ENCODE data around the gene PRR33. TPM values are rescaled to one million over a fixed set of nuclear protein-coding genes. Genes with fewer than 3 reads are reported as not detected.
A peak's percentile ranks its signal among the peaks of the same experiment; 100 is the strongest.
"Not testable (repeated sequence)": the region's sequence is repeated elsewhere in the genome, so short reads cannot be mapped to it uniquely, and the experiment has no call there.

Gene PRR33
- polyA plus RNA-seq, 1 donor = 0.08 TPM

DNA sequence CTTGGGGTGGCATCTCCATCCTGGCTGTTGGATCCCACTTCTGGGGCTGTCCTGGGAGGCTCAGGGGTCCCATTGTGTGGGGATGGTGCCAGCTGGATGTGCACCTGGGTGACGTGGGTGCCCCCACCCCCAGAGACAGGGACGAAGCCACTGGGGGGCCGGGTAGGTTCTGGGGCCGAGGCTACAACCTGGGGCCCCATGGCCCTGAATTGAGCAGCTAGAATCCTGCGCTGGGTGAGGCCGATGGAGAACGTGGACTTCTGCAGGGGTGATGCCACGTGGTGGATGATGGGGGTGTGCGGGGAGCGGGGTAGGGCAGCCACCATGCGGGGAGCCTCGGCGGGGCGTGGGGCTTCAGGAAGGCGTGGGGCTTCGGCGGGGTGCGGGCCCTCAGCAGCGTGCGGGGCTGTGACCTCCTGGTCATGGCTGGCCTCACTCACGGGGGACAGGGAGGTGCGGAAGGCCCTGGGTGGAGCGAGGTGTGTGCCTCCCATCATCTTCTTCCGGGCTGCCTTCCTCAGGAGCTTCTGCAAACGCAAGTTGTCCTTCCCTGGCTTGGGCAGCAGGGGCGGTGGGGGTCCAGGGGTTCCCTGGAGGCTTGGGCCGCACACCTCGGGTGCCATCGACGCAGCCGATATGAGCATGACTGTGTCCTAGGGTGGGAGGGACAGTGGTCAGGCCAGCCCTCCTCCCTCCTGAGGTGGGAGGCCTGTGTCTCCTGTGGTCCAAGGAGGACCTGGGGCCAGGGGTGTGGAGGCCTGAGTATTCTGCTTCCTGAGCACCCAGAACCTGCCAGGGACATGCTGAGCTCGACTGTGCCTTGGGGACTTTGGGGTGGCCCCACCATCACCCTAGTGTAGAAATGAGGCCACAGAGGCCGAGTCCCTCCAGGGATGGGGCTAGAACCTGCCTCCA lies 1.5 kb downstream of the PRR33 start:
- no peak for DNase-seq

GRCh38 chr11:1889224-1889930 lies 2.3 kb downstream of the PRR33 start:
- no peak for DNase-seq

DNA sequence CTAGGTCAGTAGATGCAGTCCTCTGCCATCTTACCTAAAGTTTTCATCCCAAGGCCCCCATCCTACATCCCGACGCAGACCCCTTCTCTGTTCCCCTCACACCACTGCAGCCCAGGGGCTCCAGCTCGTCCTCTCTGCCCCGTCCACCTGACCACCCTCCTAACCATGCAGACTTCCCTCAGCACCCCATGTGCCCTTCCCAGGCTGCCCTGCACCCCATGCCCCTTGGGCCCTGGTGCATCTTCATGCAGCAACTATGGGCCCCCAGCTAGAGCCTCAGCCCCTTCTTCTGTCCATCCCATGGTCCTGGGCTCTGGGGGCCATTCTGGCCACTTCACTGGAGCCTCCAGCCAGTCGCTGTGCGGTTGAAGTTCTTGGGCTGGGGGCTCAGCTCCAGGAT lies 2.9 kb downstream of the PRR33 start:
- no peak for DNase-seq

DNA sequence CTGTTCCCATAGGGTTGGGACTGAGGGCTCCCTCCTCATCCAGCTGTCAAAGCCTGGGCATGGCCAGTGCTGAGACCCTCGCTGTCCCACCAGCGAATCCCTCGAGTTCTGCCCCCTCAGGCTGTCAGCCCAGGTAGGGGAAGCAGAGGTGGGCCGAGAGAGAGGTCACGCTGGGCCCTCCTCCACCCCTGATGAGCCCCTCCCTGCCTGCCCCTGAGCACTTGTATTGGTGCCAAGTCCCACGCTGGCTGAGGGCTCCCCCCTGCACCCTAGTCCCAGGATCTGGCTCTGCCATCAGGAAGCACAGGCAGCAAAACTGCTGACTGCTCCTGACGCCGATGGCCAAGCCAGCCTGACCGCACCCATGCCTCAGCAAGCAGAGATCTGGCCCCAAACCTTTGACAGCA lies 3.3 kb downstream of the PRR33 start:
- DNase-seq = no peak

DNA sequence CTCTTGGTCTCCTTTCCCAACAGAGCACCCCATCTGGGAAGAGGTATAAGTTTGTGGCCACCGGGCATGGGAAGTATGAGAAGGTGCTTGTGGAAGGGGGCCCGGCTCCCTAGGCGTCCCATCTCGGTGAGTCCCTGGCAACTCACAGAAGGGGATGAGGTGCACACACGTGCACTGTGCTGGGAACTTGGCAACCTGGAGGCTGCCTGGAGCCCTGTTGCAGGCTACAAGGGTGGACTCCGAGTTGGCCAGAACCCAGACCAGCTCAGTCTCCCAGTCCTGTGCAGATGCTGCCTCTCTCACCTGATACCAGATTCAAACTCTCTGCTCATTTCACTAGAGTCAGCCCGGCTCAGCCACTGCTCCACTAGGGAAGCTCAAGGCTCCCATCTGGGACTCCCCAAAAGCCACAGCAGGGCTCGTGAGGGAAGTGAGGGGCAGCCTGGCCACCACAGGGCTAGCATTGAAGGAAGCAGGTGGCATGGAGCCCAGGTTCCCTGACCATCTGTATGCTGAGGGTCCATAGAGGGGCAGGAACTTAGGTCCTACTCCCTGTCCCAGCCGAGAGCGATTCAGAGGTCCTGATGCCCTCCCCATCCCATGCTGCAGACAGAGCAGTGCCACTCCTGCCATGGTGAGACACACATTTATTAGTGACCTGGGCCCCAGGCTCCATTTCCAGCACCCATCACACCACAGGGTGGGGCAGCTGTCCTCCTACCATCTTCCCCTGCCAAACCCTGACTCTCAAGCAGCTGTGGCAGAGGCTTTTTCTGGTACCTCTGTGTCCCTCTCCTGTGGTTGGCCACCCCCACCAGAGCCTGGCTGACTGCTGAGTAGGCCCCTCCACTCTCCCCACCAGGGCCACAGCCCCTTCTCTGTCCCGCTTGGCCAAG lies 4.0 kb downstream of the PRR33 start:
- DNase-seq = no peak

- DNase-seq = not testable (repeated sequence)
Observed at GRCh38 chr11:1886551-1886950, 5.1 kb downstream of the PRR33 start.

DNA sequence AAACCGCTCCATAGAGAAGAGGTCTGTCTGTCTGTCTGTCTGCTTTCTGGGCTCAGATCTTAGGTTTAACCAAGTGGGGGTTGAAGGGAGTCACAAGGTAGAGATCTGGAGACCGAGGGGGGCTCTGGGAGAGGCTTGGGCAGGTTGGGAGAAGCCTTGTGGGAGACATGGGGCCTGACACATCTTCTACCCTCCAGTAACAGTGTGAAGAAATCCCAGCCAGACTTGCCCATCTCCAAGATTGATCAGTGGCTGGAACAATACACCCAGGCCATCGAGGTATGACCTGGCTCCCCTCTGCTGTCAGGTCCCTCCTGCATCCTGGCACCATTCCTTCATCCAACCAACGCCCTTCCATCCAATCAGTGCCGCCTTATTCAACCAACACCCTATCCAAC lies 7.4 kb downstream of the PRR33 start:
- no peak for DNase-seq

- DNase-seq = no peak
Observed at GRCh38 chr11:1883346-1884302, 8.1 kb downstream of the PRR33 start.

GRCh38 chr11:1882265-1883238 lies 9.1 kb downstream of the PRR33 start:
- DNase-seq = peak; percentile 78

GRCh38 chr11:1881442-1882264 lies 10.0 kb downstream of the PRR33 start:
- no peak for DNase-seq

- DNase-seq = no peak
Observed at GRCh38 chr11:1880746-1881441, 10.8 kb downstream of the PRR33 start.

GRCh38 chr11:1879941-1880720 lies 11.6 kb downstream of the PRR33 start:
- DNase-seq = no peak

DNA sequence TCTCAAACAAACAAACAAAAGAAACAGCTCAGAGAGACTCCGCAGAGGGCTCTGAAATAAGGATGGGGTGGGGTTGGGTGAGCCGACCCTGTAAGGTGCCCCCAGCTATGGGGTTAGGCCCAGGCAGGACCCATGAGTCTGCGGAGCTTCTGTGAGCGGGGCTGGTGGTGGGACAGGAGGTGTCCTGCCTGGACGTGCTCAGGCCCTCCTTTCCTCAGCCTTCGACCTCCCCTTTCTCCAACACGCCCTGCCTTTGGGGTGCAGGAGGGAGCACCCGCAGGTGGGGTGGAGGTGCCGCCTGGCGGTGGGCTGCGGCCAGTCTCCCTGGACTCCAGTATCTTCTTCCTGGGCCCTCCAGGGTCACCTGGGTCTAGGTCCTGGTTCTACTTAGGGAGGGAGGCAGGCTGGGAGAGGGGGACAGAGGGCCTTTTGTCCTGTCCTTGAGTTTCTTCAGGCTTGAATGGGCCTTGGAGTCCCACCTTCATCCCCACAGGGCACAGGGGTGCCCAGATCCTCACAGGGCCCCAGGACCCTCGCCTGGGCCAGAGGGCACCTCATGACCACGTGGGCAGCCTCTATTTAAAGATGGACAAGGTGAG lies 12.3 kb downstream of the PRR33 start:
- no peak for DNase-seq

GRCh38 chr11:1878137-1879031 lies 13.3 kb downstream of the PRR33 start:
- no peak for DNase-seq

GRCh38 chr11:1877211-1878136 lies 14.2 kb downstream of the PRR33 start:
- no peak for DNase-seq
